Right atrium auricular region (tissue), 2 donors: Measurements from ENCODE around the gene AATK. TPM values are rescaled to one million over a fixed set of nuclear protein-coding genes. Genes with fewer than 3 reads are reported as not detected.
"Not testable (repeated sequence)": the region's sequence is repeated elsewhere in the genome, so short reads cannot be mapped to it uniquely, and the experiment has no call there.

Experiments
- DNase-seq: peaks from one replicate; pipeline ENCODE4 v3.0.0-alpha.2; 2019; ENCODE audit warnings: low spot score
- H3K27ac ChIP-seq, 2 donors: fragments of 200-600 bp; sonication (generic); 1 replicate in 1 of 2; 2 replicates in 1 of 2; pipeline ENCODE4 v1.5.1; 2016 to 2019
- H3K27me3 ChIP-seq, 2 donors: fragments of 200-600 bp; sonication (generic); one replicate each; pipeline versions ENCODE4 v1.5.1 to v1.6.0; 2017 to 2019
- H3K36me3 ChIP-seq: fragments of 200-600 bp; sonication (generic); one replicate; pipeline ENCODE4 v1.5.1; 2016
- H3K4me1 ChIP-seq, 2 donors: fragments of 200-600 bp; sonication (generic); one replicate each; pipeline versions ENCODE4 v1.5.1 to v1.6.0; 2017 to 2019
- H3K4me3 ChIP-seq, 2 donors: fragments of 200-600 bp; sonication (generic); 1 replicate in 1 of 2; 2 replicates in 1 of 2; pipeline ENCODE4 v1.5.1; 2017 to 2019; ENCODE audit warnings: mild to moderate bottlenecking in 1 of 2, moderate library complexity in 1 of 2
- H3K9me3 ChIP-seq, 2 donors: fragments of 200-600 bp; sonication (generic); one replicate each; pipeline ENCODE4 v1.5.1; 2019
- CTCF ChIP-seq, 2 donors: fragments of 200-600 bp; sonication (generic); IDR thresholded peaks; one replicate each; pipeline ENCODE4 v1.5.1; 2019; ENCODE audit warnings: antibody characterized with exemption in 2 of 2
- total RNA-seq, 2 donors: library from RNA; depleted of rRNA; stranded (reverse); fragments of >200 nt; gene quantifications; one replicate each; pipeline ENCODE4 v1.1.0, GENCODE V29; 2016

AATK gene
- total RNA-seq, 2 donors from 2014 or later = 5.4 to 6.5 TPM

- Histone ChIP-seq H3K4me3 (no peak overlapping the region), H3K27me3 (no peaks in the 10 kb centered on the region), H3K9me3 (no peaks in the 10 kb centered on the region), H3K27ac (no peak overlapping the region), H3K36me3 (no peaks in the 10 kb centered on the region), H3K4me1 (no peaks in the 10 kb centered on the region)
- TF ChIP-seq CTCF (IDR thresholded peaks at IDR 0.05) = no peak
- DNase-seq = no peak
These were observed 17.4 kb downstream of the AATK start for GRCh38 chr17:81148571-81148970.

- H3K9me3 ChIP-seq = no peaks in the 10 kb centered on the region
- no peak overlapping the region for H3K4me3 ChIP-seq
- DNase-seq = no peak
- H3K36me3 ChIP-seq = no peaks in the 10 kb centered on the region
- no peak for TF ChIP-seq CTCF (IDR thresholded peaks at IDR 0.05)
- H3K27ac ChIP-seq = no peak overlapping the region
- peaks cover 0 to 5% of the 10 kb centered on the region in 2 donors for H3K4me1 ChIP-seq
- H3K27me3 ChIP-seq = no peaks in the 10 kb centered on the region
These were observed 18.3 kb downstream of the AATK start for GRCh38 chr17:81147701-81148100.

GRCh38 chr17:81146208-81146607 lies 19.8 kb downstream of the AATK start:
- H3K4me1 ChIP-seq, H3K9me3 ChIP-seq, H3K36me3 ChIP-seq, H3K4me3 ChIP-seq, H3K27me3 ChIP-seq, DNase-seq, H3K27ac ChIP-seq: not testable (repeated sequence)

- H3K27ac ChIP-seq = no peak overlapping the region
- no peak for TF ChIP-seq CTCF (IDR thresholded peaks at IDR 0.05)
- no peak for DNase-seq
- H3K36me3 ChIP-seq = no peaks in the 10 kb centered on the region
- H3K27me3 ChIP-seq = no peaks in the 10 kb centered on the region
- no peaks in the 10 kb centered on the region for H3K9me3 ChIP-seq
- no peak overlapping the region for H3K4me3 ChIP-seq
- peaks cover 0 to 9% of the 10 kb centered on the region in 2 donors for H3K4me1 ChIP-seq
These were observed 21.6 kb downstream of the AATK start for GRCh38 chr17:81144423-81144781.

GRCh38 chr17:81143717-81144422 lies 22.2 kb downstream of the AATK start:
- DNase-seq = no peak
- Histone ChIP-seq H3K36me3 (no peaks in the 10 kb centered on the region), H3K27me3 (no peaks in the 10 kb centered on the region), H3K27ac (no peak overlapping the region), H3K4me3 (no peak overlapping the region), H3K9me3 (no peaks in the 10 kb centered on the region), H3K4me1 (peaks cover 0 to 9% of the 10 kb centered on the region in 2 donors)
- TF ChIP-seq CTCF (IDR thresholded peaks at IDR 0.05) = no peak

GRCh38 chr17:81143200-81143527 lies 22.9 kb downstream of the AATK start:
- no peaks in the 10 kb centered on the region for H3K27me3 ChIP-seq
- no peak for TF ChIP-seq CTCF (IDR thresholded peaks at IDR 0.05)
- H3K27ac ChIP-seq = no peak overlapping the region
- H3K9me3 ChIP-seq = no peaks in the 10 kb centered on the region
- no peak overlapping the region for H3K4me3 ChIP-seq
- H3K4me1 ChIP-seq = peaks cover 0 to 9% of the 10 kb centered on the region in 2 donors
- no peak for DNase-seq
- no peaks in the 10 kb centered on the region for H3K36me3 ChIP-seq
